Type B pancreatic cell (in vitro differentiated cells): ENCODE results near the gene MCHR1. TPM values are rescaled to one million over a fixed set of nuclear protein-coding genes. Genes with fewer than 3 reads are reported as not detected.

ENCODE experiments used
- DNase-seq: peaks from one replicate; pipeline ENCODE4 v3.0.0; 2021; ENCODE audit warnings: mixed read lengths; ENCODE audit not compliant: unreplicated experiment; ENCODE audit errors: extremely low spot score
- H3K27ac Mint-ChIP-seq: 2 replicates; pipeline ENCODE4 v1.8.0; 2021; ENCODE audit warnings: mild to moderate bottlenecking, mixed read lengths
- H3K27me3 Mint-ChIP-seq: 2 replicates; pipeline ENCODE4 v1.8.0; 2021; ENCODE audit warnings: mixed read lengths
- H3K36me3 Mint-ChIP-seq: 2 replicates; pipeline ENCODE4 v1.8.0; 2021; ENCODE audit warnings: mixed read lengths
- H3K4me1 Mint-ChIP-seq: one replicate; pipeline ENCODE4 v1.8.0; 2021; ENCODE audit warnings: mixed read lengths; ENCODE audit not compliant: unreplicated experiment
- H3K4me3 Mint-ChIP-seq: 2 replicates; pipeline ENCODE4 v1.8.0; 2021; ENCODE audit warnings: mild to moderate bottlenecking, mixed read lengths
- H3K9me3 Mint-ChIP-seq: 2 replicates; pipeline ENCODE4 v1.8.0; 2021; ENCODE audit warnings: mixed read lengths
- total RNA-seq: library from RNA; stranded (reverse); gene quantifications from 2 replicates; pipeline ENCODE4 v1.2.1, GENCODE V29; 2021; ENCODE audit warnings: low replicate concordance
- TF ChIP-seq, protein P1 (sequence below): fragments of 200-600 bp; sonication (generic); conservative IDR thresholded peaks from 2 replicates; pipeline ENCODE4 v1.5.0; 2021; ENCODE audit warnings: antibody characterized with exemption, mild to moderate bottlenecking

Gene MCHR1
- total RNA-seq, 1 donor from 2014 or later: 6.9 TPM

DNA sequence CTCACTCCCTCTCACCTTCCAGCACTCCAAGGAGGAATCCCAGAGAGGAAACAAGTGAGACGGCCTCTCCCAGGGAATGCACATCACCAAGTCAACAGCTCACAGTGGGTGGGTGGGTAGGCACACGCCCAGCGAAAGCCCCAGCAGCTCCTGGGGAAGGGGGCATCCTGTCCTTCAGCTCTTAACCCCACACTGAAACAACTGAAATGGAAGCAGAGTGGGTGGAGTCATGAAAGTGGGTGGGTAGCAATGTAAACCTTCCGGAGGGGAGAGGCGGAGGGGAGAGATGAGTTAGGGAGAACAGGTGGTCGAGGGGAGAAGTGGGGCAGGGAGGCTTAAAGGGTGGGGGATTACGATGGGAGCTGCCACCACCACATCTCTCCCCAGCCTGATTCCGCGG, 5.4 kb downstream of the MCHR1 start:
- Mint-ChIP-seq H3K27ac (no peak overlapping the region), H3K27me3 (peaks cover 21% of the 10 kb centered on the region), H3K9me3 (no peaks in the 10 kb centered on the region), H3K4me3 (no peak overlapping the region), H3K36me3 (no peaks in the 10 kb centered on the region), H3K4me1 (peaks cover 34% of the 10 kb centered on the region)
- no peak for DNase-seq
- TF ChIP-seq, protein P1, sequence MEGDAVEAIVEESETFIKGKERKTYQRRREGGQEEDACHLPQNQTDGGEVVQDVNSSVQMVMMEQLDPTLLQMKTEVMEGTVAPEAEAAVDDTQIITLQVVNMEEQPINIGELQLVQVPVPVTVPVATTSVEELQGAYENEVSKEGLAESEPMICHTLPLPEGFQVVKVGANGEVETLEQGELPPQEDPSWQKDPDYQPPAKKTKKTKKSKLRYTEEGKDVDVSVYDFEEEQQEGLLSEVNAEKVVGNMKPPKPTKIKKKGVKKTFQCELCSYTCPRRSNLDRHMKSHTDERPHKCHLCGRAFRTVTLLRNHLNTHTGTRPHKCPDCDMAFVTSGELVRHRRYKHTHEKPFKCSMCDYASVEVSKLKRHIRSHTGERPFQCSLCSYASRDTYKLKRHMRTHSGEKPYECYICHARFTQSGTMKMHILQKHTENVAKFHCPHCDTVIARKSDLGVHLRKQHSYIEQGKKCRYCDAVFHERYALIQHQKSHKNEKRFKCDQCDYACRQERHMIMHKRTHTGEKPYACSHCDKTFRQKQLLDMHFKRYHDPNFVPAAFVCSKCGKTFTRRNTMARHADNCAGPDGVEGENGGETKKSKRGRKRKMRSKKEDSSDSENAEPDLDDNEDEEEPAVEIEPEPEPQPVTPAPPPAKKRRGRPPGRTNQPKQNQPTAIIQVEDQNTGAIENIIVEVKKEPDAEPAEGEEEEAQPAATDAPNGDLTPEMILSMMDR: no peak

DNA sequence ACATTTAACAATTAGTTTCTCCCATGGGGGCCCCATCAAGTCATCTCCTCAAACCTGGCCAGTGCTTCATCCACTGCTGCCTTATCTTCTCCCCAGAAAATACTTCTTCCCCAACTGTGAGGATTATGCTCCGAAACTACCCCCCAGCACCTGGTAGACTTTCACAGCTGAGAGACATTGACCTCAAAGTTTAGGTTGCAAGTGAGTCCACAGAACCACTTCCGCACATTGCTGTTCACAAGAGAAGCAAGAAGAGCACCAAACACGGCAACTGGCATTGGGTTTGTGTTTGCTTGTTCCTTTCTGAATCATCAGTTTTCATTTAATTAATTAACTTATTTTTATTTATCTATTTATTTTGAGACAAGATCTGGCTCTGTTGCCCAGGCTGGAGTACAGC, 6.1 kb downstream of the MCHR1 start:
- no peaks in the 10 kb centered on the region for H3K9me3 Mint-ChIP-seq
- no peak for DNase-seq
- no peaks in the 10 kb centered on the region for H3K36me3 Mint-ChIP-seq
- H3K4me1 Mint-ChIP-seq: peaks cover 27% of the 10 kb centered on the region
- H3K27ac Mint-ChIP-seq: no peak overlapping the region
- H3K4me3 Mint-ChIP-seq: no peak overlapping the region
- peaks cover 15% of the 10 kb centered on the region for H3K27me3 Mint-ChIP-seq
- TF ChIP-seq, protein P1: no peak

DNA sequence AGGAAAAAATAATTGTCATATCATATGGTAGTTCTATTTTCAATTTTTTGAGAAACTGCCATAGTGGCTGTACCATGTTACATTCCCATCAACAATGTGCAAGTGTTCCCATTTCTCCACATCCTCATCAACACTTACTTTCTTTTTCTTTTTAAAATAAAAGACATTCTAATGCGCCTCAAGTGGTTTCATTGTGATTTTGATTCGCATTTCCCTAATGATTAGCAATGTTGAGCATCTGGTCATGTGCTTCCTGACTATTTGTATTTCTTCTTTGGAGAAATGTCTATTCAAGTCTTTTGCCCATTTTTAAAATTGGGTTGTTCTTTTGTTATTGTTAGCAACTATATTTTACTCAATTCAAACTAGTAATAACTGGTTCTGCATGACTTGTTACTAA, 8.4 kb downstream of the MCHR1 start:
- H3K27me3 Mint-ChIP-seq: peaks cover 4% of the 10 kb centered on the region
- no peak overlapping the region for H3K27ac Mint-ChIP-seq
- peaks cover 6% of the 10 kb centered on the region for H3K4me1 Mint-ChIP-seq
- DNase-seq: no peak
- TF ChIP-seq, protein P1: no peak
- H3K36me3 Mint-ChIP-seq: no peaks in the 10 kb centered on the region
- no peaks in the 10 kb centered on the region for H3K9me3 Mint-ChIP-seq
- no peak overlapping the region for H3K4me3 Mint-ChIP-seq

DNA sequence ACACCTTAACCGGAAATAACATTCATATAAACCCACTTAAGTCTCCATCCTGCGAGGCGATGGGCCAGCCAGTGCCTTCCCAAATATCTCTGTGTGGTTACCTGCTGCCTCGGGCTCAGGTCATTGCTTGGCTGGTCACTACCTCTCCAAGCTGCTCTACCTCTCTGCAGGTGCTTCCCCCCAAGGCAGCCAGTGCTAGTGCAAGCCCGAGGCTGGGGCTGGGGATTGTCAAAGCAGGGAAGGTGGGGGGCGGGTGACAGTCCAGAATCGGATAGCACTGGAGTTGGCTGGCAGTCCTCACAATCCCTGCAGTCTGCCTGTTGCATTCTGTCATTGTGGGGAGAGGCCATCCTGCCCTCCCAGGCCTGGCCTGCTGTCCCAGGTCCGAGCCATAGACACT, 11.1 kb downstream of the MCHR1 start:
- DNase-seq: no peak
- peaks cover 7% of the 10 kb centered on the region for H3K9me3 Mint-ChIP-seq
- TF ChIP-seq, protein P1: no peak
- H3K4me1 Mint-ChIP-seq: peaks cover 8% of the 10 kb centered on the region
- no peak overlapping the region for H3K4me3 Mint-ChIP-seq
- H3K27ac Mint-ChIP-seq: no peak overlapping the region
- H3K27me3 Mint-ChIP-seq: peaks cover 3% of the 10 kb centered on the region
- no peaks in the 10 kb centered on the region for H3K36me3 Mint-ChIP-seq

DNA sequence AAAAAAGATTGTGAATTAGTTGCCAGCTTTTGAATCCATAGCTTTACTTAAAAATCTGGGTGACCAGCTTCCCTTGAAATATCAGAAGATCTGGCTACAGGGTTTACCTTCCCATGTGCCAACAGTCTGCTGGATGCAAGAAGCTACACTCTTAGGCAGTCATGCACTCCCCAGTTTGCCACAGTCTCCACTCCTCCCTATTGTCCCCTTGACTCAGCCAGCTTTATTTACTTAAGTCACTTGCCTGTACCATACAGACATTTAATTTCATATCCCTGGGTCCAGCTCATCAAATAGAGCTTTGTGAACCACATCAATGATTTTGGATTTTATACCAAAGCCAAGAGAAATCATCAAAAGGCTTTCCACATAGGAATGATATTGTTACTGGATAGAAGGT, 12.2 kb downstream of the MCHR1 start:
- Mint-ChIP-seq H3K36me3 (no peaks in the 10 kb centered on the region), H3K4me3 (no peak overlapping the region), H3K27me3 (peaks cover 3% of the 10 kb centered on the region), H3K27ac (no peak overlapping the region), H3K9me3 (peaks cover 7% of the 10 kb centered on the region), H3K4me1 (peaks cover 8% of the 10 kb centered on the region)
- DNase-seq: no peak
- TF ChIP-seq, protein P1: no peak

DNA sequence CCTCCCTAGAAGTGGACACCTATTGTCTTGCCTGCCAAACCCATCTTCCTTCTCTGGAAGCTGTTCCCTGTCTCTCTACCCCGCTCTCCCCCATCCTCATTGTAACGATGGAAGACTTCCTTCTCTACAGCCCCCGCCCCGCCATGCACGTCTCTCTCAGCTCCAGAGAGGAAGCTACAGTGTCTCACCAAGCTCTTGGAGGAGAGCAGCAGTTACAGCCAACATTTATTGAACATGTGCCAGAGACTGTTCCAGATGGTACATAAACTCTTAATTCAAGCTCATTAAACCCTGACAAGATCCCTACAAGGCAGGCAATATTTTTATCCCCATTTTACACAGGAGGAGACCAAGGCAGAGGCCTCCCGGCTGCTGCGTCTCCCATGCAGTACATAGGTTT, 15.1 kb downstream of the MCHR1 start:
- TF ChIP-seq, protein P1: no peak
- no peak overlapping the region for H3K27ac Mint-ChIP-seq
- no peak for DNase-seq
- H3K4me1 Mint-ChIP-seq: peaks cover 8% of the 10 kb centered on the region
- H3K9me3 Mint-ChIP-seq: peaks cover 7% of the 10 kb centered on the region
- H3K4me3 Mint-ChIP-seq: no peak overlapping the region
- peaks cover 3% of the 10 kb centered on the region for H3K27me3 Mint-ChIP-seq
- no peaks in the 10 kb centered on the region for H3K36me3 Mint-ChIP-seq
